Hepatocyte (in vitro differentiated cells): Measurements from ENCODE around the gene FADS6.

ENCODE experiments used
- CTCF ChIP-seq: fragments of 200-600 bp; sonication (generic); IDR thresholded peaks from 2 replicates; pipeline ENCODE4 v1.5.1; 2016; ENCODE audit warnings: antibody characterized with exemption, mild to moderate bottlenecking; ENCODE audit not compliant: poor library complexity
- EZH2 ChIP-seq: fragments of 200-600 bp; sonication (generic); IDR thresholded peaks from 2 replicates; pipeline ENCODE4 v1.6.1; 2016; ENCODE audit warnings: antibody characterized with exemption, mild to moderate bottlenecking, borderline replicate concordance

GRCh38 chr17:74850310-74850709, 43.1 kb downstream of the FADS6 start:
- TF ChIP-seq CTCF, result no peak
- TF ChIP-seq EZH2, result no peak
